ENCODE measurements around the gene DIS3L2.

Gene DIS3L2

GRCh38 chr2:231961349-231962166, at the start of gene DIS3L2:
TSS of gene DIS3L2 (plus strand) at chr2:231961713. CDS start at chr2:232014928, 53,215 bp downstream.
- in situ Hi-C loops (cut with MboI; ENCODE audit: low sequenced_read_pairs) = no loop called here

- in situ Hi-C loops (cut with MboI; ENCODE audit: low sequenced_read_pairs) = no loop called here
Measured at GRCh38 chr2:231914077-231914690, 47.3 kb upstream of the DIS3L2 start.

GRCh38 chr2:231917280-231918066, 44.0 kb upstream of the DIS3L2 start:
- in situ Hi-C loops (cut with MboI; ENCODE audit: low sequenced_read_pairs) = no loop called here

GRCh38 chr2:231918501-231919330, 42.8 kb upstream of the DIS3L2 start:
- in situ Hi-C loops (cut with MboI; ENCODE audit: low sequenced_read_pairs) = no loop called here

- in situ Hi-C loops (cut with MboI; ENCODE audit: low sequenced_read_pairs) = no loop called here
Measured at GRCh38 chr2:231919341-231920035, 42.0 kb upstream of the DIS3L2 start.

GRCh38 chr2:231920366-231920765, 41.1 kb upstream of the DIS3L2 start:
- in situ Hi-C loops (cut with MboI; ENCODE audit: low sequenced_read_pairs) = no loop called here

- in situ Hi-C loops (cut with MboI; ENCODE audit: low sequenced_read_pairs) = no loop called here
Measured at GRCh38 chr2:231920795-231921194, 40.7 kb upstream of the DIS3L2 start.

GRCh38 chr2:231922311-231923009, 39.1 kb upstream of the DIS3L2 start:
- in situ Hi-C loops (cut with MboI; ENCODE audit: low sequenced_read_pairs) = no loop called here

- in situ Hi-C loops (cut with MboI; ENCODE audit: low sequenced_read_pairs) = no loop called here
Measured at GRCh38 chr2:231923010-231923344, 38.5 kb upstream of the DIS3L2 start.

GRCh38 chr2:231923951-231924888, 37.3 kb upstream of the DIS3L2 start:
- in situ Hi-C loops (cut with MboI; ENCODE audit: low sequenced_read_pairs) = no loop called here

GRCh38 chr2:231924889-231925275, 36.6 kb upstream of the DIS3L2 start:
- in situ Hi-C loops (cut with MboI; ENCODE audit: low sequenced_read_pairs) = no loop called here

- in situ Hi-C loops (cut with MboI; ENCODE audit: low sequenced_read_pairs) = no loop called here
Measured at GRCh38 chr2:231925303-231926179, 36.0 kb upstream of the DIS3L2 start.

GRCh38 chr2:231926180-231926741, 35.3 kb upstream of the DIS3L2 start, which contains the start of gene NPPC:
TSS of gene NPPC (minus strand) at chr2:231926396. CDS start at chr2:231926249, 147 bp downstream.
- in situ Hi-C loops (cut with MboI; ENCODE audit: low sequenced_read_pairs) = no loop called here

GRCh38 chr2:231926761-231927565, 34.5 kb upstream of the DIS3L2 start:
- in situ Hi-C loops (cut with MboI; ENCODE audit: low sequenced_read_pairs) = no loop called here

GRCh38 chr2:231927566-231927890, 34.0 kb upstream of the DIS3L2 start:
- in situ Hi-C loops (cut with MboI; ENCODE audit: low sequenced_read_pairs) = no loop called here

GRCh38 chr2:231928481-231928880, 33.0 kb upstream of the DIS3L2 start:
- in situ Hi-C loops (cut with MboI; ENCODE audit: low sequenced_read_pairs) = no loop called here
